Activated T-helper 17 cell treated with anti-CD3 and anti-CD28 coated beads, Interleukin-2, amount 50 U/mL, for 72 hours (primary cell): ENCODE measurements around the gene XAGE1A. TPM values are rescaled to one million over a fixed set of nuclear protein-coding genes. Genes with fewer than 3 reads are reported as not detected.
"Not testable (repeated sequence)": the region's sequence is repeated elsewhere in the genome, so short reads cannot be mapped to it uniquely, and the experiment has no call there.

ENCODE experiments used
- ATAC-seq: fragments of 150-1000 bp; cut with Tn5 transposase; replicated peaks from 2 replicates; pipeline ENCODE4 v1.10.0; 2021; ENCODE audit warnings: mild to moderate bottlenecking, moderate library complexity
- H3K27ac Mint-ChIP-seq: one replicate; pipeline ENCODE4 v1.8.0; 2022; ENCODE audit warnings: mixed read lengths
- H3K27me3 Mint-ChIP-seq: one replicate; pipeline ENCODE4 v1.8.0; 2022; ENCODE audit warnings: mixed read lengths
- H3K36me3 Mint-ChIP-seq: one replicate; pipeline ENCODE4 v1.8.0; 2022; ENCODE audit warnings: low read depth, mild to moderate bottlenecking, mixed read lengths
- H3K4me1 Mint-ChIP-seq: one replicate; pipeline ENCODE4 v1.8.0; 2022; ENCODE audit warnings: mixed read lengths
- H3K4me3 Mint-ChIP-seq: one replicate; pipeline ENCODE4 v1.8.0; 2022; ENCODE audit warnings: mild to moderate bottlenecking, mixed read lengths
- H3K9me3 Mint-ChIP-seq: one replicate; pipeline ENCODE4 v1.8.0; 2022; ENCODE audit warnings: mixed read lengths
- total RNA-seq, 2 donors: library from RNA; stranded (reverse); gene quantifications; one replicate each; pipeline ENCODE4 v1.2.3, GENCODE V29; 2022

Gene XAGE1A
- total RNA-seq, 2 donors from 2014 or later: not detected

GRCh38 chrX:52548769-52549168 lies 53.2 kb downstream of the XAGE1A start:
- H3K4me1 Mint-ChIP-seq, H3K27ac Mint-ChIP-seq, H3K27me3 Mint-ChIP-seq, H3K36me3 Mint-ChIP-seq, H3K4me3 Mint-ChIP-seq, ATAC-seq, H3K9me3 Mint-ChIP-seq: not testable (repeated sequence)

Other genes with a start within 250 kb of the XAGE1A start
- not detected for gene XAGE2, start 126.8 kb upstream of the XAGE1A start, total RNA-seq
- not detected for gene XAGE1B, start 21.3 kb downstream of the XAGE1A start, total RNA-seq
- gene SSX7, start 159.1 kb downstream of the XAGE1A start, total RNA-seq: not detected
- gene SSX2, start 211.4 kb downstream of the XAGE1A start, total RNA-seq: not detected